NCI-H2081 (cell line): ENCODE measurements around the gene RAB2B.
"Not testable (repeated sequence)": the region's sequence is repeated elsewhere in the genome, so short reads cannot be mapped to it uniquely, and the experiment has no call there.

Source experiments
- DNase-seq, 2 experiments: peaks; one replicate each; lab custom pipeline; 2025; lab: John Stamatoyannopoulos, UW

The RAB2B gene

DNA sequence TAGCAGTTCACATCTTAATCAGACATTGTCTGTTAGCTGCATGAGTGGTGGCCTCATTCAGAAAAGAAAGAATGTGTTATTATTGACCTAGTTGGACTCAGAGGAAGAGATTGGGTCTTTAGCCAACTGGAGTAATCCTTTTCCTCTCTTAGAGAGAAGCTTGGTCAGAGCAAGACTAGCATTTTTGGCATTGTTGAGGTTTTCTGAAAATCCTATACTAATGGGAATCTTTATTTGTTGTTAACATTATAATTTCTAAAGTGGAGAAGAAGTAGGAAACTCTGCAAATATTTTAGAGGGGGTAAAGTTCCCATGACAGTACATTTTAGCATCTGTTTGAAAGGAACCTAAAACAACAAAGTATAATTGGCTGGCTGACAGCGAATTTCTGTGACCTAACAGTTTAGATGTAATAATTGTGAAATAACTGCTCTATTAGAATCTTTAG is 9.9 kb upstream of the RAB2B start:
- no peak for DNase-seq

DNA sequence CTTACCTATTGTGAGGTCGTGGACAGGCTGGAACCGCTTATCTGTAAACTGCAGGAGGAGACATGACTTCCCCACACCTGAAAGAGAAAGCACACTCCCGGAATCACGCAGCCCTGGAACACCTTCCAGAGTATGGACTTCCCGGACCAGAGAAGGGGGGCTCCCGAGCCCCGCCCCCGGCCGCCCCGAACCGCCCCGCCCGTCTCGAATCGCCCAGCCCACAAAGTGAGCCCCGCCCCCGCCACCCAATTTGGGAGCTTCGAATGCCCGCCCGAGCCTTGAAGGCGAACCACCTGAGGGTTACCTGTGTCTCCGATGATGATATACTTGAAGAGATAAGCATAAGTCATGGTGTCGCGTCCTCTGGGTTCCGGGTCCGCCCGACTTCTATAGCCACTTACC is 235 bp downstream of the RAB2B start:
- DNase-seq = peak; percentile 81 to 82

- no peak for DNase-seq
Measured at GRCh38 chr14:21475767-21476522, 814 bp downstream of the RAB2B start.

- DNase-seq = no peak
Measured at GRCh38 chr14:21467616-21468015, 9.1 kb downstream of the RAB2B start.

DNA sequence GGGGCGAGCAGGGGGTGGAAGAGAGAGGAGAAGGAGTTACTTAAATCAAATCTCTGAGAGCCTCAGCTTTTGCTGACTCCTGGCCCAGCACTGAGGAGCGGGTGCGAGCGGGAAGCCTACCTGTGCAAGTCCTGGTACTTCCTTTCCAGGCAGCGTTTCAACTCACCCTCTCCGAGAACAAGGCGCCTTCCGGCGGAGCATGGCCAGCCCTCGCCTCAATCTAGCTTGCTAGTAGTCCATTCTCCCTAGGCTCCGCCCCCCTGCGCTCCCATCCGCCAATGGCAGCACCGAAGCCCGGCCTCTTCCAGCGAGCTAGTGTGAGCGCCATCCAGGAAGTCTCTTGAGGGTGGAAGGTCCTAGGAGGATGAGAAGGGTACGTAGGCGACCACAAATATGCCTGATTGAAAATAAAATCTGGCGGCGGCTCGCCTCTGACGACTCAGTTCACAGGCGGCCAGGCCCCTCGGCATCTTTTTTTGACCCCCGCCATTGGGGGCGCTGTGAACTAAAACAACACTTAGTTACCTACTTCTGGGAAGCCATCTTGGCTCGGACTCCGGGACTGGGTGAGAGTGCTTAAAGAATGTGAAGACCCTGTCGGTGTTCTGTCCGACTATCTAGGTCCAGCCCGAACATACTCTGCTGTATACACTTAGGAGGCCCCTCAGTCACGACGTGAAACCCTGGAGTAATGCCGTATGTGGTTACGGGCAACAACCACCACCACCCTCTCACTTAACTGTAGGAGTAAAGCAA is 20.7 kb downstream of the RAB2B start, which contains the start of gene CHD8:
TSS of gene CHD8 (minus strand) at position 212 of the 756 bp plus-strand sequence. CDS start 24,480 bp downstream, outside the sequence.
- DNase-seq = peak; percentile 99 to 100

- DNase-seq = no peak
Measured at GRCh38 chr14:21455592-21455911, 21.2 kb downstream of the RAB2B start.

DNA sequence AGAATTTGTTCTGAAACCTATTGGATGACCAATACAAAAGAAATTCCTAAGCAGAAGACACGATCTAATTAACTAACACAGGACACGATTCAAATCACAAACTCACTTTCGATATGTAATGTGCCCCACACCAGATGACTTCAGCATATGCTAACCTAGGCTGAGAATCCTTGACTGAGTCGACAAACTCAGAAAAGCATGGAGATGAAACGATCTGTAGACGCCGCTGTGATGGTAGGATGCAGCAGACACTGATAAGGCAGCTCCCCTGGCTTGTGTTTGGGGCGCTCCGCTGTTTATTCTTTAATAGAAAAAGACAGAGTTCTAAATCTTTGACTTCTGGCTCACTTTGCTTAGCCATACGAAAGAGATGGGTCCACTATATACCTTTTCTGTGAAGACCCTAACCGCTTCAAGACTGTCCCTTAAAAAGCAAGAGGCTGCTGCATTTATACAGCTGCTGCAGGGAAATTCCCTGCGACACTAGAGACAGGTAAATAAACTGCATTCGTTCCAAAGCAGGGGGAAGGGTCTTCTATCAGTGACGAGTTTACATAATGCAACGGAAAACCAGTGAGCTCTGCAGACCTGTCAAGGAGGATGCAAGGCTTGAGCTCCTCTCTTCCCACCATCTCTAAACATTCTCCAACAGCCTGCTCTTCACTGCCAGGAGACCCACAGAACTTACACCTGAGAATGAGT is 21.8 kb downstream of the RAB2B start:
- peak in 1 of 2 experiments; percentile 7 for DNase-seq

DNA sequence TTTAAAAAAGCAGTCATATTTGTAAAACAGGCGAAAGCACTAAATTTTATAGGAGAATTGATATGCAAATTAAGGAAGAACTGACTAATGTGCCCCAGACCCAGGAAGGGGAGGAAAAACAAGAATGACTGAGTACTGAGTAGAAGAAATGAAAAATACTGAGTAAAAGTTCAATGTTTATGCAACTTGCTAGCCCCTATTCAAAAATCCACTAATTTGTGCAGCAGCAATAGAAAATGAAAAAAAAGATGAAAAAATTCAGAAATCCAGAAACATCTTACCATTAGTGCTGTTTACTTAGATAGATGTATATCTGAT is 26.9 kb downstream of the RAB2B start:
- DNase-seq = no peak

DNA sequence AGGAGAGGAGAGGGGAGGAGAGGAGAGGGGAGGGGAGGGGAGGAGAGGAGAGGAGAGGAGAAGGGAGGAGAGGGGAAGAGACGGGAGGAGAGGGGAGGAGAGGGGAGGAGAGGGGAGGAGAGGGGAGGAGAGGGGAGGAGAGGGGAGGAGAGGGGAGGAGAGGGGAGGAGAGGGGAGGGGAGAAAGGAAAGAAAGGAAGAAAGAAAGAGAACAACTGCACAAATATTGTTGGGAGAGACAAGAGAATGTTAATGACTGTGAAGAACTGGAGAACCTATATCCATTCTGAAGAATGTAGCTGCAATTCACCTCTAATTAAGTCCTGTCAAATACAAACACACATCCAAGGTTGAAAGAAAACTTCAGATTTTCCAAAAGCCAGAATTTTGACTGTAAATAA is 34.1 kb downstream of the RAB2B start:
- not testable (repeated sequence) for DNase-seq

GRCh38 chr14:21440859-21441258 is 35.9 kb downstream of the RAB2B start:
- no peak for DNase-seq

GRCh38 chr14:21437063-21437901 is 39.5 kb downstream of the RAB2B start:
- DNase-seq = peak; percentile 97 to 99

DNA sequence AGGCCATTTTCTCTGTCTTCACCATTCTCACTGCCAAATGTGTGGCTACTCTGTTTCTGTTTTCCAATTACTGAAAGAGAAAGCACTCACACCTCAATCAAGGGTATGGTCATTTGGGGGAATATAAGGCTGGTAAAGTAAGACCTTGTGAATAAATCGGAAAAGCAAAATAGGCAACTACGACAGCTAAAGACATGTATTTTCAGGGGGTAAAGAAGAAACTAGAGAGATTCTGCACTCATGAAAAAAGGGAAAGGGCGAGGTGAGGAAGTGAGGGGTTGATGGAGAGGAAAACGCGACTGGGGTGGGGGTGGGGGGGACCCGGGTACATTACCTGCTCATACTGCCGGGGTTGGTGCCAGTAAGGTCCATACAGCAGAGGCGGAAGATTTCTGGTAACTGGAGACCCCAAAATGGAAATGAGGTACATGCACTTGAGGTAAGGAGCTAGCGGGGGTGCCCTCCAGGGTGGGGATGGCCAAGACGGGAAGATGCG is 40.1 kb downstream of the RAB2B start:
- DNase-seq = no peak

- no peak for DNase-seq
Measured at GRCh38 chr14:21431126-21431525, 45.6 kb downstream of the RAB2B start.

GRCh38 chr14:21428930-21429329 is 47.8 kb downstream of the RAB2B start:
- DNase-seq = peak; percentile 40 to 59

- DNase-seq = no peak
Measured at GRCh38 chr14:21426692-21427091, 50.1 kb downstream of the RAB2B start.

- no peak for DNase-seq
Measured at GRCh38 chr14:21419528-21419927, 57.2 kb downstream of the RAB2B start.

DNA sequence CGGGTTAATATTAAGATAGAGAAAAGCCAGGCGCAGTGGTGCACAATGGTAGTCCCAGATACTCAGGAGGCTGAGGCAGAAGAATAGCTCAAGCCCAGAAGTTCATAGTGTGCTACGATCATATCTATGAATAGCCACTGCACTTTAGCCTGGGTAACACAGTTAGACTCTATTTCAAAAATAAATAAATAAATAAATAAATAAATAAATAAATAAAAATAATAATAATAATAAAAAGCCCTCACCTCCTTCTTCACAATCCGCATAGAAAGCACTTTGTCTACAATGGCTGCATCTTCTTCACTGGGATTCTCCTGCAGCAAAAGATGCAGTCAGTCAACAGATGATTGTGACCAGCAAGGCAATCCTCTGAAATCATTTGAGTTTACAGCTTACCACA is 61.4 kb downstream of the RAB2B start:
- DNase-seq = no peak

- DNase-seq = no peak
Measured at GRCh38 chr14:21414137-21414631, 62.6 kb downstream of the RAB2B start.
